Activated gamma-delta T cell treated with Interleukin-2 at 50 U/mL for 16 hours (primary cell): ENCODE results near the gene BTBD9.

Experiments
- DNase-seq: peaks from one replicate; pipeline ENCODE4 v3.0.0-alpha.2; 2020

Gene BTBD9

GRCh38 chr6:38549795-38550194 is 89.9 kb downstream of the BTBD9 start:
- DNase-seq = no peak

- DNase-seq = no peak
Observed at GRCh38 chr6:38549180-38549579, 90.5 kb downstream of the BTBD9 start.

- DNase-seq = no peak
Observed at GRCh38 chr6:38543022-38543421, 96.7 kb downstream of the BTBD9 start.

GRCh38 chr6:38542031-38542430 is 97.7 kb downstream of the BTBD9 start:
- DNase-seq = no peak

- DNase-seq = no peak
Observed at GRCh38 chr6:38533064-38533463, 106.7 kb downstream of the BTBD9 start.

GRCh38 chr6:38531134-38531533 is 108.6 kb downstream of the BTBD9 start:
- no peak for DNase-seq

- no peak for DNase-seq
Observed at GRCh38 chr6:38528196-38528965, 111.3 kb downstream of the BTBD9 start.

- DNase-seq = no peak
Observed at GRCh38 chr6:38527371-38527770, 112.4 kb downstream of the BTBD9 start.

- no peak for DNase-seq
Observed at GRCh38 chr6:38525888-38526287, 113.8 kb downstream of the BTBD9 start.

GRCh38 chr6:38524436-38525145 is 115.1 kb downstream of the BTBD9 start:
- no peak for DNase-seq

- no peak for DNase-seq
Observed at GRCh38 chr6:38522322-38522721, 117.4 kb downstream of the BTBD9 start.

GRCh38 chr6:38518511-38519304 is 121.0 kb downstream of the BTBD9 start:
- DNase-seq = no peak

GRCh38 chr6:38517005-38517404 is 122.7 kb downstream of the BTBD9 start:
- DNase-seq = no peak

- DNase-seq = no peak
Observed at GRCh38 chr6:38514399-38514798, 125.3 kb downstream of the BTBD9 start.

- DNase-seq = no peak
Observed at GRCh38 chr6:38512211-38512610, 127.5 kb downstream of the BTBD9 start.

GRCh38 chr6:38510205-38510604 is 129.5 kb downstream of the BTBD9 start:
- DNase-seq = no peak

GRCh38 chr6:38509713-38510112 is 130.0 kb downstream of the BTBD9 start:
- no peak for DNase-seq

GRCh38 chr6:38508894-38509293 is 130.8 kb downstream of the BTBD9 start:
- no peak for DNase-seq

GRCh38 chr6:38508286-38508685 is 131.4 kb downstream of the BTBD9 start:
- DNase-seq = no peak

GRCh38 chr6:38507173-38507572 is 132.6 kb downstream of the BTBD9 start:
- no peak for DNase-seq

- no peak for DNase-seq
Observed at GRCh38 chr6:38505826-38506225, 133.9 kb downstream of the BTBD9 start.

- DNase-seq = no peak
Observed at GRCh38 chr6:38504996-38505395, 134.7 kb downstream of the BTBD9 start.

- DNase-seq = no peak
Observed at GRCh38 chr6:38503960-38504682, 135.6 kb downstream of the BTBD9 start.
